BE2C (cell line): ENCODE data around the gene LSAMP.

ENCODE experiments used
- DNase-seq: peaks from one replicate; pipeline ENCODE4 v3.0.0-alpha.2; 2020
- H3K27me3 ChIP-seq: fragments of 250-450 bp; sonication (Bioruptor Pico); 2 replicates; pipeline ENCODE4 v1.5.1; 2020; ENCODE audit warnings: mild to moderate bottlenecking
- H3K36me3 ChIP-seq: fragments of 250-450 bp; sonication (Bioruptor Pico); 2 replicates; pipeline ENCODE4 v1.5.1; 2020; ENCODE audit warnings: mild to moderate bottlenecking
- H3K4me1 ChIP-seq: fragments of 250-450 bp; sonication (Bioruptor Pico); 2 replicates; pipeline ENCODE4 v1.5.1; 2020
- H3K4me3 ChIP-seq: 2 replicates; pipeline ENCODE4 v1.5.1; 2011; ENCODE audit warnings: low read depth, low read length
- H3K9me3 ChIP-seq: fragments of 250-450 bp; sonication (Bioruptor Pico); 2 replicates; pipeline ENCODE4 v1.5.1; 2020
- TF ChIP-seq, protein P1 (sequence below): IDR thresholded peaks from 2 replicates; pipeline ENCODE4 v1.5.1; 2012; ENCODE audit warnings: mild to moderate bottlenecking, low read depth, low read length

Gene LSAMP

DNA sequence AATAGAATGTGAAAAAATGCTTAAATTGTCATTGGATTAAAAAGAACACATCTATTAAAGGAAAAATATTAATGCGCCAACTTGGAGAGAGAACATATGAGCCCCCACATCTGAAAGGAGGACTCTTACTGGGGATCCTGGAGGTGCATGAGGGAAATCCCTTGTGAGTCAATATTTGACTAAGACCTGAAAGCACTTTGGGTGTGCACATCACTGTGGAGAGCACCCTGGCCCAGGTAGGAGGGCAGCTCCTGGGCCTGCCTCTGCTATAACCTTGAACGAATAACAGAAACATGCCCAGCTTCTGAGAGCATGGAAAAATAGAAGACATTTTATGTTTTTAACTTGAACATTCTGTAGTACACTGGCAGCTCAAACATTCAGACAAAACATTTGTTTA, 622.2 kb downstream of the LSAMP start:
- H3K4me1 ChIP-seq: no peaks in the 10 kb centered on the region
- TF ChIP-seq, protein P1, sequence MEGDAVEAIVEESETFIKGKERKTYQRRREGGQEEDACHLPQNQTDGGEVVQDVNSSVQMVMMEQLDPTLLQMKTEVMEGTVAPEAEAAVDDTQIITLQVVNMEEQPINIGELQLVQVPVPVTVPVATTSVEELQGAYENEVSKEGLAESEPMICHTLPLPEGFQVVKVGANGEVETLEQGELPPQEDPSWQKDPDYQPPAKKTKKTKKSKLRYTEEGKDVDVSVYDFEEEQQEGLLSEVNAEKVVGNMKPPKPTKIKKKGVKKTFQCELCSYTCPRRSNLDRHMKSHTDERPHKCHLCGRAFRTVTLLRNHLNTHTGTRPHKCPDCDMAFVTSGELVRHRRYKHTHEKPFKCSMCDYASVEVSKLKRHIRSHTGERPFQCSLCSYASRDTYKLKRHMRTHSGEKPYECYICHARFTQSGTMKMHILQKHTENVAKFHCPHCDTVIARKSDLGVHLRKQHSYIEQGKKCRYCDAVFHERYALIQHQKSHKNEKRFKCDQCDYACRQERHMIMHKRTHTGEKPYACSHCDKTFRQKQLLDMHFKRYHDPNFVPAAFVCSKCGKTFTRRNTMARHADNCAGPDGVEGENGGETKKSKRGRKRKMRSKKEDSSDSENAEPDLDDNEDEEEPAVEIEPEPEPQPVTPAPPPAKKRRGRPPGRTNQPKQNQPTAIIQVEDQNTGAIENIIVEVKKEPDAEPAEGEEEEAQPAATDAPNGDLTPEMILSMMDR: no peak
- H3K9me3 ChIP-seq: no peaks in the 10 kb centered on the region
- no peak for DNase-seq
- H3K36me3 ChIP-seq: no peaks in the 10 kb centered on the region
- no peak overlapping the region for H3K4me3 ChIP-seq
- no peaks in the 10 kb centered on the region for H3K27me3 ChIP-seq

DNA sequence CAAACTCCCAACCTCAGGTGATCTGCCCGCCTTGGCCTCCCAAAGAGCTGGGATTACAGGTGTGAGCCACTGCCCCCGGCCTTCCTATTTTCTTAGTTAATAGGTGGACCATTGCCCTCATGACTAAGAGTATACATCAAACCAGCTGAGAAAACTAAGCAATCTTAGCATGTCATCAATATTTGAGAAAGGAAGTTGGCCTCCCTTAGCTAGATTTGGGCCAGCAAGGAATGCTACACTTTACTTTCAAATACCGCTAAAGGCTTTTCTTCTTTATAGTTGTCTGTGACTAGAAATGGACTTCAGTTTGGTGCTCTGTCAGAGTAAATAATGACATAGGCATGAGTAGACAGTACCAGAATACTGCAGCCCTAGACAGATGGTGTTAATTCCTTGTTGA, 622.7 kb downstream of the LSAMP start:
- H3K27me3 ChIP-seq: no peaks in the 10 kb centered on the region
- H3K9me3 ChIP-seq: no peaks in the 10 kb centered on the region
- H3K36me3 ChIP-seq: no peaks in the 10 kb centered on the region
- H3K4me1 ChIP-seq: no peaks in the 10 kb centered on the region
- H3K4me3 ChIP-seq: no peak overlapping the region
- TF ChIP-seq, protein P1: no peak
- no peak for DNase-seq

GRCh38 chr3:115819785-115820384, 625.4 kb downstream of the LSAMP start:
- H3K4me1 ChIP-seq: no peaks in the 10 kb centered on the region
- TF ChIP-seq, protein P1: peak; percentile 100
- H3K36me3 ChIP-seq: no peaks in the 10 kb centered on the region

GRCh38 chr3:115814778-115815380, 630.4 kb downstream of the LSAMP start:
- H3K4me1 ChIP-seq: 0 out of 2 replicates have a peak, but pooled peaks cover 4% of the 10 kb centered on the region
- no peaks in the 10 kb centered on the region for H3K27me3 ChIP-seq
- no peaks in the 10 kb centered on the region for H3K36me3 ChIP-seq
- DNase-seq: peak; percentile 74
- H3K9me3 ChIP-seq: no peaks in the 10 kb centered on the region
- TF ChIP-seq, protein P1: peak; percentile 94
- no peak overlapping the region for H3K4me3 ChIP-seq

More at GRCh38 chr3:115819785-115820384, 625.4 kb downstream of the LSAMP start:
- H3K4me3 ChIP-seq: no peak overlapping the region
- no peaks in the 10 kb centered on the region for H3K27me3 ChIP-seq
- peak; percentile 79 for DNase-seq
- H3K9me3 ChIP-seq: no peaks in the 10 kb centered on the region

DNA sequence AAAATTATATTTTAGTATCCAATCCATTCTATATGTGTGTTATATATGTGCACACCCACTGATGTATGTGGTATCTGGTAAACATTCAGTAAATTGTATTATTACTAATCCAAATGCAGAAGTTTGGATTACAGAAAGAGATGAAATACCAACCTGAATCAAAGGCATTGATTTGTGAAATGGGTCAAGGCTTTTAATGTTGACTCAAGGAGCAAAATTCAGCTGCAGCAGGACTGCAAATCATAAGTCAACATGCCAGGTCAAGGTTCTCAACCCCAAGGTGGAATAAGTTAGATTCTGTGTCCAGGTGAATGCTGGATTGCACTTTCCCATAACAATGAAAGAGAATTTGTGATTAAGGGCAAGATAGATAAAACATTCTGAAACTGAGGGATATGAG, 631.3 kb downstream of the LSAMP start:
- Histone ChIP-seq H3K36me3 (no peaks in the 10 kb centered on the region), H3K4me1 (0 out of 2 replicates have a peak, but pooled peaks cover 4% of the 10 kb centered on the region), H3K4me3 (no peak overlapping the region), H3K9me3 (no peaks in the 10 kb centered on the region), H3K27me3 (no peaks in the 10 kb centered on the region)
- TF ChIP-seq, protein P1: no peak
- no peak for DNase-seq

GRCh38 chr3:115808816-115809215, 636.5 kb downstream of the LSAMP start:
- no peaks in the 10 kb centered on the region for H3K4me1 ChIP-seq
- no peak for DNase-seq
- no peaks in the 10 kb centered on the region for H3K27me3 ChIP-seq
- H3K4me3 ChIP-seq: no peak overlapping the region
- no peaks in the 10 kb centered on the region for H3K9me3 ChIP-seq
- TF ChIP-seq, protein P1: no peak
- H3K36me3 ChIP-seq: no peaks in the 10 kb centered on the region
